ENCODE results near the gene ABHD17C.

GRCh38 chr15:80684697-80685096 is 10.4 kb upstream of the ABHD17C start:
- TF ChIP-seq POLR2A (IDR thresholded peaks at IDR 0.05), result no peak
- TF ChIP-seq CTCF (IDR thresholded peaks at IDR 0.05), result no peak

Measured in thyroid gland (tissue), 4 donors.